Renal cortex interstitium (tissue), 15 donors: ENCODE measurements around the gene TPRN. TPM values are rescaled to one million over a fixed set of nuclear protein-coding genes. Genes with fewer than 3 reads are reported as not detected.
"Not testable (repeated sequence)": the region's sequence is repeated elsewhere in the genome, so short reads cannot be mapped to it uniquely, and the experiment has no call there.

Experiments
- DNase-seq, 11 donors: peaks; one replicate each; pipeline ENCODE4 v3.0.0-alpha.2; 2013; ENCODE audit warnings: low read depth in 9 of 11, low spot score in 4 of 11; ENCODE audit errors: extremely low read depth in 1 of 11
- long read RNA-seq, 16 experiments: transcript quantifications; one replicate each; lab custom pipeline, GENCODE V29; 2026
- polyA plus RNA-seq, 3 donors: library from polyadenylated mRNA; unstranded; fragments of 120-200 nt; gene quantifications; one replicate each; pipeline ENCODE4 v1.2.1, GENCODE V29; 2013; ENCODE audit not compliant: insufficient read length in 3 of 3

Gene TPRN
- 10 to 100 TPM; 14.8 to 17.3 (median 16.4) TPM for polyA plus RNA-seq
- long read RNA-seq, donor 1, partial matches to known transcripts, result 0 of 3 reads
- long read RNA-seq, donor 1, other reads (novel, unspliced or antisense), result 0 of 3 reads
- long read RNA-seq, donor 2, partial matches to known transcripts, result 0 of 4 reads
- long read RNA-seq, donor 2, other reads (novel, unspliced or antisense), result 0 of 4 reads
- long read RNA-seq, donor 3, transcript TPRN-202 (4 exons, 2,661 nt), result major isoform, 9 of 20 reads
- long read RNA-seq, donor 3, partial matches to known transcripts, result 10 of 20 reads
- long read RNA-seq, donor 3, other reads (novel, unspliced or antisense), result 0 of 20 reads
- long read RNA-seq, donor 4, partial matches to known transcripts, result 0 of 2 reads
- long read RNA-seq, donor 4, other reads (novel, unspliced or antisense), result 0 of 2 reads
- long read RNA-seq, donor 5, result 0 reads
- long read RNA-seq, donor 6, transcript TPRN-202 (4 exons, 2,661 nt), result major isoform, 7 of 9 reads
- long read RNA-seq, donor 6, partial matches to known transcripts, result 0 of 9 reads
- long read RNA-seq, donor 6, other reads (novel, unspliced or antisense), result 0 of 9 reads
- long read RNA-seq, donor 7, partial matches to known transcripts, result 1,067 of 1,071 reads
- long read RNA-seq, donor 7, other reads (novel, unspliced or antisense), result 0 of 1,071 reads
- long read RNA-seq, donor 8, transcript TPRN-202 (4 exons, 2,661 nt), result major isoform, 6 of 500 reads
- long read RNA-seq, donor 8, partial matches to known transcripts, result 481 of 500 reads
- long read RNA-seq, donor 8, other reads (novel, unspliced or antisense), result 12 of 500 reads
- long read RNA-seq, donor 9, partial matches to known transcripts, result 0 of 5 reads
- long read RNA-seq, donor 9, other reads (novel, unspliced or antisense), result 0 of 5 reads
- long read RNA-seq, donor 10, transcript TPRN-202 (4 exons, 2,661 nt), result major isoform, 7 of 319 reads
- long read RNA-seq, donor 10, partial matches to known transcripts, result 306 of 319 reads
- long read RNA-seq, donor 10, other reads (novel, unspliced or antisense), result 5 of 319 reads
- long read RNA-seq, donor 11, partial matches to known transcripts, result 219 of 230 reads
- long read RNA-seq, donor 11, other reads (novel, unspliced or antisense), result 6 of 230 reads
- long read RNA-seq, donor 12, transcript TPRN-202 (4 exons, 2,661 nt), result major isoform, 5 of 163 reads
- long read RNA-seq, donor 12, partial matches to known transcripts, result 158 of 163 reads
- long read RNA-seq, donor 12, other reads (novel, unspliced or antisense), result 0 of 163 reads
- long read RNA-seq, donor 13, result 0 reads
- long read RNA-seq, donor 14, partial matches to known transcripts, result 0 of 5 reads
- long read RNA-seq, donor 14, other reads (novel, unspliced or antisense), result 0 of 5 reads
- long read RNA-seq, donor 15, partial matches to known transcripts, result 0 of 1 reads
- long read RNA-seq, donor 15, other reads (novel, unspliced or antisense), result 0 of 1 reads
- long read RNA-seq, donor 16, transcript TPRN-202 (4 exons, 2,661 nt), result major isoform, 10 of 20 reads
- long read RNA-seq, donor 16, partial matches to known transcripts, result 5 of 20 reads
- long read RNA-seq, donor 16, other reads (novel, unspliced or antisense), result 0 of 20 reads

GRCh38 chr9:137200311-137201204 lies at the start of gene TPRN:
TSS of gene TPRN (minus strand) at chr9:137200741. CDS start at chr9:137200711, 30 bp downstream.
- peak; percentile 94 to 99 (median 98) for DNase-seq

GRCh38 chr9:137247916-137248175 lies 47.3 kb upstream of the TPRN start:
- DNase-seq, result no peak

- no peak for DNase-seq
Observed at GRCh38 chr9:137247135-137247915, 46.8 kb upstream of the TPRN start.

DNA sequence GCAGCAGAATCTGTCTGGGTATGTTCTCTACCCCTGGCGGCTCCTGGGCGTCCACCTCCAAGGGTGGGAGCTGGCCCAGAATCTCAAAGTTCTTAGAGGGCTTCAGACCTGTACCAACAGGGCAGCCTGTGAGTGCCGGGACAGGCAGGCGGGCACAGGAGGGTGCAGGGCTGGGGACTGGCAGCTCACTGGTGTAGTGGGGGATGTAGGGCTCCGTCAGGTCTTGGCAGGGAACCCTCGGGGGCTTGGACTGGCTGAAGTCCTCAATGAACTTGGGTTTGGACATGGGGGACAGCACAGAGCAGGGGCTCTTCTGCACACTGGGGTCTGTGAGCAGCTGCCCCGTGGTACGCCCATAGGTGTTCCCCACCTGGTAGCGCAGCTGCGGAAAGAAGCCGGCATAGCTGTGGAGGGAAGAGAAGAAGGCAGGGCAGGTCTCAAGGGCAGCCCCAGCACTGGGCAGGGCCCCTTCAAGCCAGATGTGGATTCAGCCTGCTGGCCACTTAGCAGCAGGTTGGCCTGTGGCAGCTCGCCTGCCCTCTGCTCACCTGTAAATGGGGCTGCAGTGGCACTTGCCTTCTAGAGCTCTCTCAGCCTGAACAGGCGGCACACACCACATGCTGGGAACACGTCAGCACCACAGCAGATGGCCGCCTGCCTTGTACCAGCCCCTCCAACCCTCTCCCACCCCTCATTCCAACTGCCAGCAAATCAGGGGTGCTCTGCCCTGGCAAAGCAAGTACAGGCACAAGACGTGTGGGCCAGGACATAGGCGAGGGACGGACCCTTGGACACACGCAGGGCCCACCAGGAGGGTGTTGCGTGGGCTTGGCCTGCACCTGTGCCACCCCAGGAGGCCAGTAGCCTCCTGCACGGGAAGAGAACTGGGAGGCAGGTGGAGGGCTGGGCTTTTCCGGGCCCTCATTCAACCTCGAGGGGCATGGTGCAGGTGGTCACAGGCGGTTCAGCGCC lies 45.2 kb upstream of the TPRN start:
- DNase-seq, result no peak

- DNase-seq, result no peak
Observed at GRCh38 chr9:137244486-137245449, 44.2 kb upstream of the TPRN start.

GRCh38 chr9:137243626-137244485 lies 43.3 kb upstream of the TPRN start:
- no peak for DNase-seq

GRCh38 chr9:137243266-137243625 lies 42.7 kb upstream of the TPRN start:
- not testable (repeated sequence) for DNase-seq

DNA sequence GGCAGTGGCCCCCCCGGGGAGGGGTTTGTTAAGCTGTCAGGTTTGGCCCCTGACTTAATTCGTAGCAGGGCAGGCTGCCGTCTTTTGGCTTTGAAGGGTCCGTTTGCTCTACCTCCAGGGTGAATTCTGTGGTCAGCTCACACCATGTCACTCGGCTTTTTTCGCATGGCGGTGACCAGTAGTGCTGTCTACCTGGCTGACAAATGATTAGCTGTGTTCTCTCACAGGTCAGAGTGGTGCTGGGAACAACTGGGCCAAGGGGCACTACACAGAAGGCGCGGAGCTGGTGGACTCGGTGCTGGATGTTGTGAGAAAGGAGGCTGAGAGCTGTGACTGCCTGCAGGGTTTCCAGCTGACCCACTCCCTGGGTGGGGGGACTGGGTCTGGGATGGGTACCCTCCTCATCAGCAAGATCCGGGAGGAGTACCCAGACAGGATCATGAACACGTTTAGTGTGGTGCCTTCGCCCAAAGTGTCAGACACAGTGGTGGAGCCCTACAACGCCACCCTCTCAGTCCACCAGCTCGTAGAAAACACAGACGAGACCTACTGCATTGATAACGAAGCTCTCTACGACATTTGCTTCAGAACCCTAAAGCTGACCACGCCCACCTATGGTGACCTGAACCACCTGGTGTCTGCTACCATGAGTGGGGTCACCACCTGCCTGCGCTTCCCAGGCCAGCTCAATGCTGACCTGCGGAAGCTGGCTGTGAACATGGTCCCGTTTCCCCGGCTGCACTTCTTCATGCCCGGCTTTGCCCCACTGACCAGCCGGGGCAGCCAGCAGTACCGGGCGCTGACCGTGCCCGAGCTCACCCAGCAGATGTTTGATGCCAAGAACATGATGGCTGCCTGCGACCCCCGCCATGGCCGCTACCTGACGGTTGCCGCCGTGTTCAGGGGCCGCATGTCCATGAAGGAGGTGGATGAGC lies 42.0 kb upstream of the TPRN start:
- DNase-seq, result no peak

- no peak for DNase-seq
Observed at GRCh38 chr9:137241490-137242268, 41.1 kb upstream of the TPRN start.

GRCh38 chr9:137240841-137241489 lies 40.4 kb upstream of the TPRN start, which contains the start of gene TUBB4B:
TSS of gene TUBB4B (plus strand) at chr9:137241287. CDS start at chr9:137241361, 74 bp downstream.
- peak; percentile 98 to 100 (median 99) for DNase-seq

DNA sequence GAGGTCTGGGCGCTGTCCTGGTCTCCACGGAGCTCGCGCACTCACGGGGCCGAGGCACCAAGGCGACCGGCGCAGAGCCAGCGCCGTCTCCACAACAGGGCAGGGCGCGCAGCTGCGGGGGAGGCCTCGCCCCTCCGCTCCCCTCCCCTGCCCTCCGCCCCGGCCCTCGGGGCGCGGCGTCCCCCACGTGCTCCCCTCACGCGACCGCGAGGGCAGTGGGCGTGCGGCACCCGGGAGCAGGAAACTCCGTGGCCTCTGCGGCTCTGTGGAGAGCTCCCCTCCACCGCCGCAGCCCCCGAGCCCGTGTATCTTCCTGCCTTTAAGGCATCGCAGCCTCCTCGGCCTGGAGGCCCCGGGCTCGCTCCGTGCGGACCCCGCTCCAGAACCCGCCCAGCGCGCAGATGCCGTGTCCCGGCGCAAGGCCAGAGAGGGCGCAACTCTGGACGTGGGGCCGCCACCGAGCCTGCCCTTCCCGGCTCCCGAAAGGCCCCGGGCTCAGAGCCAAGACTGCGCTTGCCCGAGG lies 39.8 kb upstream of the TPRN start:
- DNase-seq, result peak in 7 of 11 donors; percentile 53 to 72 (median 61)
